Hypothalamus (tissue), 51 donors: ENCODE measurements around the gene MKNK1.

Experiments used
- DNase-seq, 51 donors: peaks; one replicate each; lab custom pipeline; 2025; lab: John Stamatoyannopoulos, UW

Gene MKNK1

GRCh38 chr1:46526691-46527291 lies 77.3 kb downstream of the MKNK1 start:
- DNase-seq: no peak

GRCh38 chr1:46526013-46526690 lies 77.9 kb downstream of the MKNK1 start:
- DNase-seq: no peak

GRCh38 chr1:46525253-46525983 lies 78.7 kb downstream of the MKNK1 start:
- no peak for DNase-seq

GRCh38 chr1:46524843-46525242 lies 79.2 kb downstream of the MKNK1 start:
- DNase-seq: no peak

- DNase-seq: no peak
Measured at GRCh38 chr1:46523496-46524353, 80.3 kb downstream of the MKNK1 start.

- DNase-seq: no peak
Measured at GRCh38 chr1:46522969-46523320, 81.1 kb downstream of the MKNK1 start.

- DNase-seq: peak in 11 of 51 donors; percentile 9 to 65 (median 21)
Measured at GRCh38 chr1:46522184-46522968, 81.7 kb downstream of the MKNK1 start.

- no peak for DNase-seq
Measured at GRCh38 chr1:46521414-46521813, 82.7 kb downstream of the MKNK1 start.

- peak in 1 of 51 donors; percentile 25 for DNase-seq
Measured at GRCh38 chr1:46520063-46520911, 83.8 kb downstream of the MKNK1 start.

- no peak for DNase-seq
Measured at GRCh38 chr1:46519209-46519608, 84.9 kb downstream of the MKNK1 start.

- no peak for DNase-seq
Measured at GRCh38 chr1:46517932-46518498, 86.1 kb downstream of the MKNK1 start.

GRCh38 chr1:46517010-46517600 lies 87.0 kb downstream of the MKNK1 start:
- DNase-seq: no peak

GRCh38 chr1:46516200-46516950 lies 87.7 kb downstream of the MKNK1 start:
- DNase-seq: no peak

GRCh38 chr1:46515576-46515975 lies 88.5 kb downstream of the MKNK1 start:
- DNase-seq: no peak

- no peak for DNase-seq
Measured at GRCh38 chr1:46513536-46513935, 90.5 kb downstream of the MKNK1 start.

GRCh38 chr1:46512792-46513190 lies 91.3 kb downstream of the MKNK1 start:
- no peak for DNase-seq

- no peak for DNase-seq
Measured at GRCh38 chr1:46512135-46512791, 91.8 kb downstream of the MKNK1 start.
